Measurements from ENCODE around the gene DEFB131B.
"Not testable (repeated sequence)": the region's sequence is repeated elsewhere in the genome, so short reads cannot be mapped to it uniquely, and the experiment has no call there.

The DEFB131B gene, protein sequence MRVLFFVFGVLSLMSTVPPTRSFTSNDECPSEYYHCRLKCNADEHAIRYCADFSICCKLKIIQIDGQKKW

GRCh38 chr11:71878059-71878458, at the start of gene DEFB131B:
DEFB131B (plus strand) TSS chr11:71878453; CDS start chr11:71878453, 0 bp downstream.
- DNase-seq, result not testable (repeated sequence)

DNA sequence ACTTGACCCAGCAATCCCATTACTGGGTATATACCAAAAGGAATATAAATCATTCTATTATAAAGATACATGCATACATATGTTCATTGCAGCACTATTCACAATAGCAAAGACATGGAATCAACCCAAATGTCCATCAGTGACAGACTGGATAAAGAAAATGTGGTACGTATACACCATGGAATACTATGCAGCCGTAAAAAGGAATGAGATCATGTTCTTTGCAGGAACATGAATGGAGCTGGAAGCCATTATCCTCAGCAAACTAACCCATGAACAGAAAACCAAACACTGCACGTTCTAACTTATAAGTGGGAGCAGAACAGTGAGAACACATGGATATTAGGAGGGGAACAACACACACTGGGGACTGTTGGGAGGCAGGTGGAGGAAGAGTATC, 49.0 kb upstream of the DEFB131B start:
- DNase-seq, result not testable (repeated sequence)

DNA sequence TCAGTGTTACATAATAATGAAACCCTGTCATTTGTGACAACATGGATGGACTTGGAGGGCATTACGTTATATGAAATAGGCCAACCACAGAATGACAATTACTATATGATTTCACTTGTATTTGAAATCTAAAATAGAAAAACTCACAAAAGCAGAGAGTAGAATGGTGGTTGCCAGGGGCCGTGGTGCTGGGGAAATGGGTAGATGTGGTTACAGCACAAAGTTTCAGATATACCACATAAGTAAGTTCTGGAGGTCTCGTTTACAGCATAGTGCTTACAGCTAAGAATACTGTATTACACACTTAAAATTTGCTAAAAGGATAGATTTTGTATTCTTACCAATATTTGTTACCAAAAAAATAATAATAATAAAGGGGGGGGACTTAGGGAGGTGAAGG, 48.6 kb upstream of the DEFB131B start:
- DNase-seq, result not testable (repeated sequence)

- not testable (repeated sequence) for DNase-seq
These were observed 45.4 kb upstream of the DEFB131B start, which contains the start of gene DEFB108B for GRCh38 chr11:71832811-71833210. DEFB108B (plus strand) TSS chr11:71833200; CDS start chr11:71833200, 0 bp downstream.

DNA sequence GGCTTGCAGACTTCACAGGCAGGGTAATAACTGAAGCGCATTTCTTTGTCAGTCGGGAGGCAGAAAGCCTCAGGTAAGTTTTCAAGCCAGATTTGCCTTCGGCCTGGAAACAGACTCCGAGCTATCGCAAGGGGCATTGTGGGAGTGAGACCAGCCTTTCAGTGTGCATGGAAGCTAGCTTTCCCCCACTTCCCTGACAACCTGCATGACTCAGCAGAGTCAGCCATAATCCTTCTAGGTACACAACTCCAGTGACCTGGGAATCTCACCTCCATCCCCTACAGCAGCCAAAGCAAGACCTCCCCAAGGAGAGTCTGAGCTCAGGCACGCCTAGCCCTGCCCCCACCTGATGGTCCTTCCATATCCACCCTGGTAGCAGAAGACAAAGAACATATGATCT, 35.5 kb upstream of the DEFB131B start:
- DNase-seq, result not testable (repeated sequence)

DNA sequence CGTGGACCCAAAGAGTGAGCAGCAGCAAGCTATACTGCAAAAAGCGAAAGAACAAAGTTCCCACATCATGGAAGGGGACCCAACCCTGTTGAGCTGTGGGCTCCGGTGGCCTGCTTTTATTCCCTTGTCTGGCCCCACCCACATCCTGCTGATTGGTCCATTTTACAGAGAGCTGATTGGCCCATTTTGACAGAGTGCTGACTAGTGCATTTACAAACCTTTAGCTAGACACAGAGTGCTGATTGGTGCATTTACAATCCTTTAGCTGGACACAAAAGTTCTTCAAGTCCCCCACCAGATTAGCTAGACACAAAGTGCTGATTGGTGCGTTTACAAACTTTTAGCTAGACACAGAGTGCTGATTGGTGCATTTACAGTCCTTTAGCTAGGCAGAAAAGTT, 34.9 kb upstream of the DEFB131B start:
- not testable (repeated sequence) for DNase-seq

GRCh38 chr11:71843858-71844257, 34.4 kb upstream of the DEFB131B start:
- DNase-seq, result no peak

- DNase-seq, result not testable (repeated sequence)
These were observed 24.4 kb upstream of the DEFB131B start for GRCh38 chr11:71853895-71854294.

DNA sequence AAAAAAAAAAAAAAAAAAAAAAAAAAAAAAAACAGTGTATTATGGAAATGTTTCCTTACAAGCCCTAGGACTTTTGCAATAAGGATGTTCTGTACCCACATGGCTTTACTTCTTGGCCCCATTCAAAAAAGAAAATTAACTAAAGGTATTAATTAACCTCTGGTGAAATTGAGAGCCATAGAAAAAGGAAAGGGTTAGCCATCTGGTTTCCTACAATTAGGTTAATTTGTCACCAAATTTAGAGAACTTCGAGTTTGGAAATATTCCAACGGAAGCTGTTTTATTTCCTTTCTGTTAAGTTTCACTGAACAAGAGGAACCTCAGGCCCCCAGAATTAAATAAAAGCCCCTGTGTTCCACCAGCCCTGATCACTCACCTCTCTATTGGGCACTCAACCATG, 22.4 kb upstream of the DEFB131B start:
- not testable (repeated sequence) for DNase-seq

GRCh38 chr11:71860835-71861234, 17.4 kb upstream of the DEFB131B start:
- not testable (repeated sequence) for DNase-seq

DNA sequence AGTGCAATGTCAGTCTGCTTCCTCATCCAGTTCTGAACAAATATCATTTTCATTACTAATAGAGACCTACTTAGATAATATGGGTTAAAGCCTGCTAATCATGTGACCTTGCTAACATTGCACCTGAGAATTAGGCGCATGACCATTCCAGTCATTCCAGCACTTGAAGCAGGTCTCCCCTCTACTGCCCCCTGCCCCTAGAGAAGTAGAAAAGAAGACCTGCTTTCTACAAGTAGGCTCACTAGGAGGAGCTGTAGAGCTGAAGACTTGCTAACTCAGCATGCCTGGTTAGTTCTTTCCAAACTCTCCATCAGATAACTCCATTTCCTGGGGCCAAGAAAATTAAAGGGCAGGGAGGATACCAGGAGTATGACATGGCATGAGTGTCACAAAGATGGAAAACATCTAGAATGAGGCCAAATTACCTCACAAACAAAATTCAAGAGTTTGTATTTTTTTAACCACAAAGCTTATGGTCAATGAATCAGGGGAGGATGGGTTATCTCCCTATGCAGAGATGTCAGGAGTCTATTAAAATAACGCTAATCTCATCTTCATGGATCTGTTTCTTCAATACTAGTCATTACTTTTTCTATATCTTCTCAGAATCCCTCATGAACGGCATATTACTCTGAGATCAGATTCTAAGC, 14.2 kb upstream of the DEFB131B start:
- peak; percentile 59 for DNase-seq

- not testable (repeated sequence) for DNase-seq
These were observed 11.0 kb upstream of the DEFB131B start for GRCh38 chr11:71867209-71867608.

GRCh38 chr11:71869931-71870330, 8.3 kb upstream of the DEFB131B start:
- DNase-seq, result not testable (repeated sequence)

DNA sequence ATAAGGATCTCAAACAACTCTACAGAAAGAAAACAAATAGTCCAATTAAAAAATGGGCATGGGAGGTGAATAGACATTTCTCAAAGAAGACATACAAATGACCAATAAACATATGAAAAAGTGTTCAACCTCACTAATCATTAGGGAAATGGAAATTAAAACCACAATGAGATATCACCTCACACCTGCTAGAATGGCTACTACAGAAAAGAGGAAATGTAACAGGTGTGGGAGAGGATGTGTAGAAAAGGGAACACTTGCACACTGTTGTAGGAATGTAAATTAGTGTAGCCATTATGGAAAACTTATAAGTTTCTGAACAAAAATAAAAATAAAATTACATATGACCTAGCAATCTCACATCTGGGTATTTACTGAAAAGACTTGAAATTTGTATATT, 7.6 kb upstream of the DEFB131B start:
- DNase-seq, result not testable (repeated sequence)

DNA sequence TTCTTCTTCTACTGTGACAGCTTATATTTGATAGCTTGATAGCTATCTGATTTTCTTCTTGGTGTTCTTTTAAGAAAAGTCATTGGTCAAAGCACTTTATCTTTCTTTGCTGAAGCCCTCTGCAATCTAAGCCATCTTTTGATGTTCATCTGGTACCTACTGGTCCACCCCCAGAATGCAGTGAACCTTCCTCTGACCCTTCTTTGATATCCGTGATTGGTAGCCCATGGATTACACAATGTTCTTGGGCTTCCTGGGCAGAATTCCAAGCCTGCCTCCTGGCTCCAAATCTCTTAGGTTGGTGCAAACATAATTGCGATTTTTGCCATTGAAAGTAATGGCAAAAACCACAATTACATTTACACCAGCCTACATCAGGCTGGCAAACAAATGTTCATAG, 2.0 kb upstream of the DEFB131B start:
- not testable (repeated sequence) for DNase-seq

- not testable (repeated sequence) for DNase-seq
These were observed 7.6 kb downstream of the DEFB131B start for GRCh38 chr11:71885806-71886205.

GRCh38 chr11:71888335-71889010, 10.2 kb downstream of the DEFB131B start:
- DNase-seq, result not testable (repeated sequence)

DNA sequence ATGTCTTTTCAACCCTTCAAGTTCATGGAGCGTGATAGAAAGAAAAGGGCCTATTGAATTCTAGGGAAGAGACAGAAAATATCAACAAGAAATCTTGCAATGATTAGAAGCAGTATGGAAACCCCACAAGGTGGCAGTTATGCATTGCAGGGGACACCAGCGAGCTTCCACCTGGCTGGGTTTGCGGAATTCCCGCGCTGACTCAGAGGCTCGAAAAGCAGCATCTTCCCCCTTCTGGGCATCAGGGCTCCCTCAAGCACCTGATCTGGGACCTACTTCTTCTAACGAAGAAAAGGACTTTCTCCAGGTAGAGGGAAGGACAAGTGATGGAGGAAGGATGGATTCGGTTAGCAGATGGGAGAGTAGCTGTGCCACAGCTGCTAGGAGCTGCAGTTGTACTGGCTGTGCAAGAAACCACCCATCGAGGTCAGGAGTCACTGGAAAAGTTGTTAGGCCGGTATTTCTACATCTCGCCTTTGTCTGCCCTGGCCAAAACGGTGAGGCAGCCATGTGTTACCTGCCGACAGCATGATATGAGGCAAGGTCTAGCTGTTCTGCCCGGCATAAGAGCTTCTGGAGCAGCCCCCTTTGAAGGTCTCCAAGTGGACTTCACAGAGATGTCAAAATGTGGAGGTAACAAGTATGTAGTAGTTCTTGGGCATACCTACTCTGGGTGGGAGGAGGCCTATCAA, 11.1 kb downstream of the DEFB131B start:
- DNase-seq, result not testable (repeated sequence)

DNA sequence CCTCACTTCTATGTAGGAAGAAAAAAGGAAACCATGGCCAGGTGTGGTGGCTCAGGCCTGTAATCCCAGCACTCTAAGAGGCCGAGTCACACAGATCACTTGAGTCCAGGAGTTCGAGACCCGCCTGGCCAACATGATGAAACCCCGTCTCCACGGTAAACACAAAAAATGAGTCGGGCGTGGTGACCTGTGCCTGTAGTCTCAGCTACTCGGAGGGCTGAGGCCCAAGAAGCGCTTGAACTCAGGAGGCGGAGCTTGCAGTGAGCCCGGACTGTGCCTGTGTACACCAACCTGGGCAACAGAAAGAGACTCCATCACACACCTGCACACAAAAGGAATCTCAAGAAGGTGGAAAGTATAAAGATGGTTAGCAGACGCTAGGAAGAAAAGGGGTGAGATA, 17.7 kb downstream of the DEFB131B start:
- DNase-seq, result no peak

GRCh38 chr11:71901137-71901536, 22.9 kb downstream of the DEFB131B start:
- DNase-seq, result not testable (repeated sequence)

DNA sequence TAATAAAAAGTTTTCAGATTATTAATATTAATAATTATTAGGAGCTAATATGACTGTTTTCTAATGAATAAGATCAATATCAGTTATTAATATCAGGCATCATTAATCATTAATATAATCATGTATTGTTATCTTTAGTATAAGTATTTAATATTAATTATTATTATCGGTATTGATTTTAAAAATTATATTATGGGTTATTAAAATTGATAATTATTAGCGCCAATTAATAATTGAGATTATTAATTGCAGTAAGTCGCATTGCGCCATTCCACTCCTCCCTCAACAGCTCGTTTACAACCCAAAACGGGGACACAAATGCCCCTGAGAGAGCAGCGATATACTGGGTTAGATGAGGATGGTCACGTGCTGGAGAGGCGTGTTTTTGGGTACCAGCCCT, 30.0 kb downstream of the DEFB131B start:
- no peak for DNase-seq

DNA sequence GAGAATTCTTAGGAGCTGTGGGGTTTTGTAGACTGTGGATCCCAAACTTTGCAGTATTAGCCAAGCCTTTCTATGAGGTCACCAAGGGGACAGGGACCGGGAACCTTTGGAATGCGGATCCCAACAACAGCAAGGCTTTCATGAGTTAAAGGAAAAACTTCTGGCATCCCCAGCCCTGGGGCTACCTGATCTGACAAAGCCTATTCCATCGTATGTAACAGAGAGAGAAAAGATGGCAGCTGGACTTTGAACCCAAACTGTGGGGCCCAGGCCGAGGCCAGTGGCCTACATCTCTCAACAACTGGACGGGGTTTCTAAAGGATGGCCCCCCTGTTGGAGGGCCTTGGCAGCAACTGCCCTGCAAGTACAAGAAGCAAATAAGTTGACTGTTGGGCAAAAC, 32.5 kb downstream of the DEFB131B start:
- not testable (repeated sequence) for DNase-seq

GRCh38 chr11:71911321-71911985, 33.2 kb downstream of the DEFB131B start:
- peak; percentile 2 for DNase-seq
